Measurements from ENCODE around the gene PDHX.

PDHX gene

DNA sequence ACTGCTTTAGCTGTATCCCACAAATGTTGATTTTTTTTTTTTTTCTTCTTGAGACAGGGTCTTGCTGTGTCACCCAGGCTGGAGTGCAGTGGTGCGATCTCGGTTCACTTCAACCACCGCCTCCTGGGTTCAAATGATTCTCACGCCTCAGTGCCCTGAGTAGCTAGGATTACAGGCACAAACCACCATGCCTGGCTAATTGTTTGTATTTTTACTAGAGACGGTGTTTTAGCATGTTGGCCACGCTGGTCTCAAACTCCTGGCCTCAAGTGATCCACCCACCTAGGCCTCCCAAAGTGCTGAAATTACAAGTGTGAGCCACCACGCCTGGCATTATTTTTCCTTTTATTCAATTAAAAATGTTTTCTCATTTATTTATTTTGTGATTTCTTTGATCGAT lies 55.9 kb downstream of the PDHX start:
- Histone ChIP-seq H3K4me1 (ENCODE audit: insufficient read depth, poor library complexity, severe bottlenecking) (peaks cover 25% of the 10 kb centered on the region), H3K4me3 (ENCODE audit: severe bottlenecking) (no peak overlapping the region), H3K27me3 (ENCODE audit: insufficient read depth, poor library complexity, severe bottlenecking) (no peaks in the 10 kb centered on the region), H3K9me3 (ENCODE audit: severe bottlenecking) (no peaks in the 10 kb centered on the region), H3K36me3 (ENCODE audit: low read depth) (peaks cover 51% of the 10 kb centered on the region), H3K27ac (ENCODE audit: poor library complexity, severe bottlenecking) (no peak overlapping the region)
- no peak for DNase-seq (ENCODE audit: low spot score)
- ATAC-seq (ENCODE audit: low read depth), result no peak
- TF ChIP-seq, protein P1, sequence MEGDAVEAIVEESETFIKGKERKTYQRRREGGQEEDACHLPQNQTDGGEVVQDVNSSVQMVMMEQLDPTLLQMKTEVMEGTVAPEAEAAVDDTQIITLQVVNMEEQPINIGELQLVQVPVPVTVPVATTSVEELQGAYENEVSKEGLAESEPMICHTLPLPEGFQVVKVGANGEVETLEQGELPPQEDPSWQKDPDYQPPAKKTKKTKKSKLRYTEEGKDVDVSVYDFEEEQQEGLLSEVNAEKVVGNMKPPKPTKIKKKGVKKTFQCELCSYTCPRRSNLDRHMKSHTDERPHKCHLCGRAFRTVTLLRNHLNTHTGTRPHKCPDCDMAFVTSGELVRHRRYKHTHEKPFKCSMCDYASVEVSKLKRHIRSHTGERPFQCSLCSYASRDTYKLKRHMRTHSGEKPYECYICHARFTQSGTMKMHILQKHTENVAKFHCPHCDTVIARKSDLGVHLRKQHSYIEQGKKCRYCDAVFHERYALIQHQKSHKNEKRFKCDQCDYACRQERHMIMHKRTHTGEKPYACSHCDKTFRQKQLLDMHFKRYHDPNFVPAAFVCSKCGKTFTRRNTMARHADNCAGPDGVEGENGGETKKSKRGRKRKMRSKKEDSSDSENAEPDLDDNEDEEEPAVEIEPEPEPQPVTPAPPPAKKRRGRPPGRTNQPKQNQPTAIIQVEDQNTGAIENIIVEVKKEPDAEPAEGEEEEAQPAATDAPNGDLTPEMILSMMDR (IDR thresholded peaks at IDR 0.05; ENCODE audit: poor library complexity, severe bottlenecking), result no peak

DNA sequence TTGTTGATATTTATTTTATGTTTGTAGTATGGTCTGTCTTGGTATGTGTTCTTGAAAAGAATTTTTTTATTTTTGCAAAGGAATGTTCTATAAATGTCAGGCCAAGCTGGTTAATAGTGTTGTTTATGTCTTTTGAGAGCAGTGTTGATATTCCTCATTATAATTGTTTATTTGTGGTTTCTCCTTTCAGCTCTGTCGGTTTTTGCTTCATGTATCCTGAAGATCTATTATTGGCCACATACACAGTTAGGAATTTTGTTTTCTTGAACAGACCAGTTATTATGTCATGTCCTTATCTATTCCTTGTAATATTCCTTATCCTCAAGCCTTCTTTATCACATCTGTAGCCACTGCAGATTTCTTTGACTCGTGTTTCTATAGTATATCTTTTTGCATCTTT lies 56.5 kb downstream of the PDHX start:
- H3K27ac ChIP-seq (ENCODE audit: poor library complexity, severe bottlenecking), result no peak overlapping the region
- H3K36me3 ChIP-seq (ENCODE audit: low read depth), result peaks cover 46% of the 10 kb centered on the region
- ATAC-seq (ENCODE audit: low read depth) (no peak), DNase-seq (ENCODE audit: low spot score) (no peak)
- no peaks in the 10 kb centered on the region for H3K9me3 ChIP-seq (ENCODE audit: severe bottlenecking)
- TF ChIP-seq, protein P1 (IDR thresholded peaks at IDR 0.05; ENCODE audit: poor library complexity, severe bottlenecking), result no peak
- no peak overlapping the region for H3K4me3 ChIP-seq (ENCODE audit: severe bottlenecking)
- H3K27me3 ChIP-seq (ENCODE audit: insufficient read depth, poor library complexity, severe bottlenecking), result no peaks in the 10 kb centered on the region
- H3K4me1 ChIP-seq (ENCODE audit: insufficient read depth, poor library complexity, severe bottlenecking), result peaks cover 30% of the 10 kb centered on the region

DNA sequence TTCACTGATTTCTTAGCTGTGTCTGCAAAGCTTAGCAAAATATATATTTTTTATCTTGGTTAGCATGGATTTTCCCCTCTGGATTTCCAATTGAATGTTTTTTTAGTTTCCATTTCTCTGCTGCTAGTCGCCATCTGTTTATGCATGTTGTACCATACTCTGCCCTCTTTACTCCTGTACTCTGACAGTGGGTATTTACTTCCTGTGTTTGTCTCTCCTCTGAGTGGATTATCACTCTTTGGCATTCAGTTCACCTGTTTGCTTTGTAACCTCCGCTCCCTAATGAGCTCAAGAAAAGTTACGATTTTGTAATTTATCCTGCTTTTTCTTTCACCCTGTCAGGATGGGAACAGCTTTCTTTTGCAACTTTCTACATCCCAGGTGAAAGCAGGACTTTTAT lies 59.1 kb downstream of the PDHX start:
- Histone ChIP-seq H3K36me3 (ENCODE audit: low read depth) (peaks cover 46% of the 10 kb centered on the region), H3K9me3 (ENCODE audit: severe bottlenecking) (no peaks in the 10 kb centered on the region), H3K4me1 (ENCODE audit: insufficient read depth, poor library complexity, severe bottlenecking) (peaks cover 48% of the 10 kb centered on the region), H3K4me3 (ENCODE audit: severe bottlenecking) (no peak overlapping the region), H3K27me3 (ENCODE audit: insufficient read depth, poor library complexity, severe bottlenecking) (no peaks in the 10 kb centered on the region), H3K27ac (ENCODE audit: poor library complexity, severe bottlenecking) (peak overlapping the region; percentile 99)
- DNase-seq (ENCODE audit: low spot score) (no peak), ATAC-seq (ENCODE audit: low read depth) (no peak)
- TF ChIP-seq, protein P1 (IDR thresholded peaks at IDR 0.05; ENCODE audit: poor library complexity, severe bottlenecking), result no peak

DNA sequence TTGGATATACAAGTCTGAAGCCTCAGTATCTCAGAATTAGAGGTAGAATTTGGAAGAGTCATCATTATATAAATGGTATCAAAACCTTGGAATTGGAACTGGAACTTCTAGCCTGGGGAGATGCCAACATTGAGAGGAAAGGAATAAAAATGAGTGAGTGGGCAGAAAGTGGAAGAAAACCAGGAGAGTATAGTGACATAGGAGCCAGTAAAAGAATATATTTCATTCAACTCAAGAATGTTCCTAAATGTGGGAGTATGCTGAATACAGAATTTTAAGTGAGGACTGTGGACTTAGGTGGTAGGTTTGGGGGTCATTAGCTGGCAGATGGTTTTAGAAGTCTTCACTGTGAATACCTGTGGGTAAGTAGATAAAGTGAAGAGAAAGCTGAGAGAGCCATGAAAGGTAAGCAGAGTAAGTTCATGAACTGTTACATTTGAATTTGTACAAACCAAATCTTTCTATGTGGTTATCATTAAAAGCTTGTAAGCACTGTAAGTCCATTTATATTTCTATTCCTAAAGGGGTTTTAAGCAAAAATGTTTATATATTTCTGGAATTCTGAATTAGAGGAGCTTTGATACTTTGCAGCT lies 60.2 kb downstream of the PDHX start:
- peaks cover 43% of the 10 kb centered on the region for H3K36me3 ChIP-seq (ENCODE audit: low read depth)

More for the DNA sequence above, 60.2 kb downstream of the PDHX start:
- Histone ChIP-seq H3K27ac (ENCODE audit: poor library complexity, severe bottlenecking) (peak overlapping the region; percentile 99), H3K27me3 (ENCODE audit: insufficient read depth, poor library complexity, severe bottlenecking) (no peaks in the 10 kb centered on the region), H3K4me1 (ENCODE audit: insufficient read depth, poor library complexity, severe bottlenecking) (peaks cover 48% of the 10 kb centered on the region), H3K9me3 (ENCODE audit: severe bottlenecking) (no peaks in the 10 kb centered on the region), H3K4me3 (ENCODE audit: severe bottlenecking) (no peak overlapping the region)
- DNase-seq (ENCODE audit: low spot score), result no peak
- peak; percentile 15; the same call in 2 of the 3 replicates for ATAC-seq (ENCODE audit: low read depth)
- TF ChIP-seq, protein P1 (IDR thresholded peaks at IDR 0.05; ENCODE audit: poor library complexity, severe bottlenecking), result no peak

Measured in RWPE2 (cell line).